ENCODE measurements around the gene TMEM128. TPM values are rescaled to one million over a fixed set of nuclear protein-coding genes. Genes with fewer than 3 reads are reported as not detected.

The TMEM128 gene
- total and polyA plus RNA-seq, 2 of the 13 experiments (the other 11 are each of a cell fraction or from before 2014, with no cell fraction given), result 19.4 to 27.9 TPM

DNA sequence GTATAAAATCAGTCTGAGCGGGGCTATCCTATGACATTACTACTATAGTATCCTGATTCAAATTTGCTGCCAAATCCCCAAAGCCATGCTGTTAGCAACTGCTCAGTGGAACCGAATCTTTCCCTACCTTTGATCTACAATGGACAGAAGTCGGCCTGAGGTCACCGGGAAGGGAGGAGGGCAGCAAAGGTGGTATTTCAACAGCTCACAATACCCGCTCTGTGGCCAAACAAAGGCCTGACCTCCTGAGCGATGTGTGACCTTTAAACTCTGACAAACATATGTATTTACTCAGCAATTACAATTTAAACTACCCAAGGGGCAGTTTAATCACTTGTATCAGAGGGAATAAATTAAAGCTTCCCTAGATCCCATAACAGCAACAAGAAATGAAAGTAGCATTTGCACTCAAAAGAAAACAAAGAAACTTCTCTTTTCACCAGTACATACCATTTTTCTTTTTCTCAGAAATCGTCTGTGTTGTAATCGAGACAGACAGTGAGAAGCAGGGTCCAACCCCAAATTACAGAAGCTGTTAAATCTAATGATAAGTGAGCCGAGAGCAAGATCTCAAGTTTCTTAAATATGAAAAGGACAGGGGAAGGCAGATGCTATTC is 11.6 kb upstream of the TMEM128 start (continued):
- TF ChIP-seq, protein P1, sequence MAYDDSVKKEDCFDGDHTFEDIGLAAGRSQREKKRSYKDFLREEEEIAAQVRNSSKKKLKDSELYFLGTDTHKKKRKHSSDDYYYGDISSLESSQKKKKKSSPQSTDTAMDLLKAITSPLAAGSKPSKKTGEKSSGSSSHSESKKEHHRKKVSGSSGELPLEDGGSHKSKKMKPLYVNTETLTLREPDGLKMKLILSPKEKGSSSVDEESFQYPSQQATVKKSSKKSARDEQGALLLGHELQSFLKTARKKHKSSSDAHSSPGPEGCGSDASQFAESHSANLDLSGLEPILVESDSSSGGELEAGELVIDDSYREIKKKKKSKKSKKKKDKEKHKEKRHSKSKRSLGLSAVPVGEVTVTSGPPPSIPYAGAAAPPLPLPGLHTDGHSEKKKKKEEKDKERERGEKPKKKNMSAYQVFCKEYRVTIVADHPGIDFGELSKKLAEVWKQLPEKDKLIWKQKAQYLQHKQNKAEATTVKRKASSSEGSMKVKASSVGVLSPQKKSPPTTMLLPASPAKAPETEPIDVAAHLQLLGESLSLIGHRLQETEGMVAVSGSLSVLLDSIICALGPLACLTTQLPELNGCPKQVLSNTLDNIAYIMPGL (CRISPR knock-in tag; IDR thresholded peaks at IDR 0.05; ENCODE audit: borderline replicate concordance in 1 of 2, low read depth in 1 of 2), result no peak; a peak in 1 of 4 replicates
- TF ChIP-seq CCAR2 (optimal IDR thresholded peaks at IDR 0.05; ENCODE audit: low read depth, low read length) (no peak), NFYC (CRISPR knock-in tag; IDR thresholded peaks at IDR 0.05) (no peak), ADNP (CRISPR knock-in tag; IDR thresholded peaks at IDR 0.05) (no peak), ZNF251 (CRISPR knock-in tag; IDR thresholded peaks at IDR 0.05) (no peak), ZNF616 (CRISPR knock-in tag; IDR thresholded peaks at IDR 0.05; ENCODE audit: low read depth) (no peak), ZNF224 (CRISPR knock-in tag; IDR thresholded peaks at IDR 0.05) (no peak), ZNF12 (CRISPR knock-in tag; IDR thresholded peaks at IDR 0.05) (no peak; the same call in 1 of the 2 replicates), ZNF879 (CRISPR knock-in tag; IDR thresholded peaks at IDR 0.05) (no peak), RXRA (CRISPR knock-in tag; IDR thresholded peaks at IDR 0.05) (peak; percentile 99), ZMYM3 (CRISPR knock-in tag; IDR thresholded peaks at IDR 0.05) (peak; percentile 65; the same call in 1 of the 2 replicates), ZNF180 (CRISPR knock-in tag; IDR thresholded peaks at IDR 0.05; ENCODE audit: borderline replicate concordance, low read depth) (no peak), SYNCRIP (IDR thresholded peaks at IDR 0.05; ENCODE audit: insufficient read depth, low read depth, low read length) (no peak), CHD2 (IDR thresholded peaks at IDR 0.05; ENCODE audit: low read depth, low read length) (no peak), AKAP8 (CRISPR knock-in tag; IDR thresholded peaks at IDR 0.05) (no peak), HOXA5 (CRISPR knock-in tag; IDR thresholded peaks at IDR 0.05) (peak; percentile 78; the same call in 1 of the 2 replicates), CERS6 (CRISPR knock-in tag; IDR thresholded peaks at IDR 0.05) (no peak), RNF2 (conservative IDR thresholded peaks at IDR 0.05; ENCODE audit: low read depth) (no peak), MYC (CRISPR knock-in tag; IDR thresholded peaks at IDR 0.05; ENCODE audit: borderline replicate concordance) (peak; percentile 52; the same call in 1 of the 2 replicates), HMGA1 (CRISPR knock-in tag; conservative IDR thresholded peaks at IDR 0.05) (no peak), TEAD2 (CRISPR knock-in tag; IDR thresholded peaks at IDR 0.05) (no peak), SRSF4 (IDR thresholded peaks at IDR 0.05; ENCODE audit: low read depth, low read length, poor library complexity, severe bottlenecking) (no peak), ZMAT3 (CRISPR knock-in tag; conservative IDR thresholded peaks at IDR 0.05) (0 out of 2 replicates have a peak, but pooled peaks have one; percentile 43), ZMYM2 (CRISPR knock-in tag; IDR thresholded peaks at IDR 0.05) (no peak), ELF3 (CRISPR knock-in tag; IDR thresholded peaks at IDR 0.05) (peak; percentile 75)
- TF ChIP-seq, protein P2, sequence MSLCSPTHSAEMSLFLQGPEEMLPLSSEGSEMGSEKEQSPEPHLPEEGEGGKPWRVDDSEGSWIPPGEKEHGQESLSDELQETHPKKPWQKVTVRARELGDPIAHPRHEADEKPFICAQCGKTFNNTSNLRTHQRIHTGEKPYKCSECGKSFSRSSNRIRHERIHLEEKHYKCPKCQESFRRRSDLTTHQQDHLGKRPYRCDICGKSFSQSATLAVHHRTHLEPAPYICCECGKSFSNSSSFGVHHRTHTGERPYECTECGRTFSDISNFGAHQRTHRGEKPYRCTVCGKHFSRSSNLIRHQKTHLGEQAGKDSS (CRISPR knock-in tag; IDR thresholded peaks at IDR 0.05; ENCODE audit: borderline replicate concordance, low read depth), result no peak

All from HepG2 (cell line).